Astrocyte (in vitro differentiated cells and primary cell): ENCODE data around the gene LRMDA. TPM values are rescaled to one million over a fixed set of nuclear protein-coding genes. Genes with fewer than 3 reads are reported as not detected.

Source experiments
- DNase-seq: peaks from one replicate; pipeline ENCODE4 v3.0.0-alpha.2; 2010; ENCODE audit warnings: low read depth
- FAIRE-seq: peaks from 2 replicates; lab custom pipeline; 2011; peaks lifted over from hg19 to GRCh38; lab: Jason Lieb, UNC
- H2AFZ ChIP-seq: 2 replicates; pipeline ENCODE4 v1.6.0; 2012; ENCODE audit warnings: low read depth, low read length, inconsistent platforms
- H3K27ac ChIP-seq: 2 replicates; pipeline ENCODE4 v1.5.1; 2011; ENCODE audit warnings: low read depth, low read length, inconsistent platforms
- H3K27me3 ChIP-seq: 2 replicates; pipeline ENCODE4 v1.6.0; 2011; ENCODE audit warnings: low read length, inconsistent platforms; ENCODE audit not compliant: insufficient read depth
- H3K36me3 ChIP-seq: 2 replicates; pipeline ENCODE4 v1.5.1; 2011; ENCODE audit warnings: low read length, inconsistent platforms; ENCODE audit not compliant: insufficient read depth
- H3K4me1 ChIP-seq: 2 replicates; pipeline ENCODE4 v1.5.1; 2011; ENCODE audit warnings: low read length, inconsistent platforms; ENCODE audit not compliant: insufficient read depth
- H3K4me2 ChIP-seq: 2 replicates; pipeline ENCODE4 v1.6.0; 2012; ENCODE audit warnings: low read length, inconsistent platforms
- H3K4me3 ChIP-seq: 2 replicates; pipeline ENCODE4 v1.5.1; 2011; ENCODE audit warnings: low read depth, mild to moderate bottlenecking, low read length, inconsistent platforms; ENCODE audit not compliant: insufficient read depth
- H3K79me2 ChIP-seq: 2 replicates; pipeline ENCODE4 v1.6.0; 2012; ENCODE audit warnings: mild to moderate bottlenecking, low read length, inconsistent platforms; ENCODE audit not compliant: insufficient read depth
- H3K9ac ChIP-seq: 2 replicates; pipeline ENCODE4 v1.6.0; 2012; ENCODE audit warnings: mild to moderate bottlenecking, low read length, inconsistent platforms
- H3K9me3 ChIP-seq: 2 replicates; pipeline ENCODE4 v1.5.1; 2012; ENCODE audit warnings: low read depth, mild to moderate bottlenecking, low read length, inconsistent platforms; ENCODE audit not compliant: insufficient read depth
- H4K20me1 ChIP-seq: 2 replicates; pipeline ENCODE4 v1.6.0; 2012; ENCODE audit warnings: low read length, inconsistent platforms; ENCODE audit not compliant: insufficient read depth
- H3K27ac Mint-ChIP-seq: one replicate; pipeline ENCODE4 v1.8.0; 2021; ENCODE audit warnings: mild to moderate bottlenecking, mixed read lengths; ENCODE audit not compliant: unreplicated experiment
- H3K27me3 Mint-ChIP-seq: one replicate; pipeline ENCODE4 v1.8.0; 2021; ENCODE audit warnings: low read depth, mixed read lengths; ENCODE audit not compliant: unreplicated experiment
- H3K36me3 Mint-ChIP-seq: one replicate; pipeline ENCODE4 v1.8.0; 2021; ENCODE audit warnings: low read depth, mixed read lengths; ENCODE audit not compliant: unreplicated experiment
- H3K4me1 Mint-ChIP-seq: one replicate; pipeline ENCODE4 v1.8.0; 2021; ENCODE audit warnings: low read depth, mixed read lengths; ENCODE audit not compliant: unreplicated experiment
- H3K4me3 Mint-ChIP-seq: one replicate; pipeline ENCODE4 v1.8.0; 2021; ENCODE audit warnings: mild to moderate bottlenecking, moderate library complexity, mixed read lengths; ENCODE audit not compliant: unreplicated experiment
- H3K9me3 Mint-ChIP-seq: one replicate; pipeline ENCODE4 v1.8.0; 2021; ENCODE audit warnings: mild to moderate bottlenecking, mixed read lengths; ENCODE audit not compliant: unreplicated experiment
- EZH2 ChIP-seq: IDR thresholded peaks from 2 replicates; pipeline ENCODE4 v1.6.1; 2012; ENCODE audit warnings: mild to moderate bottlenecking, low read length, inconsistent platforms; ENCODE audit not compliant: insufficient read depth
- total RNA-seq: library from RNA; stranded (reverse); gene quantifications from 2 replicates; pipeline ENCODE4 v1.2.1, GENCODE V29; 2021
- TF ChIP-seq, protein P1 (sequence below): IDR thresholded peaks from 2 replicates; pipeline ENCODE4 v1.5.1; 2011; ENCODE audit warnings: low read depth, mild to moderate bottlenecking, inconsistent platforms, low read length, moderate library complexity; ENCODE audit not compliant: insufficient read depth

The LRMDA gene
- total RNA-seq, 1 donor from 2014 or later: 2.7 TPM

DNA sequence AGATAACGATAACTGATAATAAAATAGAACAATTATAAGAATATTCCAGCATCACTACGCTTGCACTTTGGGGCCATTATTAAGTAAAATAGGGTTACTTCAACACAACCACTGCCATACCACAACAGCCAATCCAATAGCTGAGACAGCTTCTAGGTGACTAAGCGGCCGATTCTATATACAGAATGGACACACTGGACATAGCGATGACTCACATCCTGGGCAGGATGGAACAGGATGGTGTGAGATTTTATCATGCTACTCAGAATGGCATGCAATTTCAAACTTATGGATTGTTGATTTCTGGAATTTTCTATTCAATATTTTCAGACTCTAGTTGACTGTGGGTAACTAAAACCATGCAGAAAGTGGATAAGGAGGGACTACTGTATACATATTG, 920.9 kb downstream of the LRMDA start:
- Histone ChIP-seq H3K27me3 (no peaks in the 10 kb centered on the region), H3K4me2 (no peak overlapping the region), H3K36me3 (no peaks in the 10 kb centered on the region), H3K27ac (peak overlapping the region; percentile 74), H3K9me3 (no peaks in the 10 kb centered on the region), H3K4me1 (peaks cover 12% of the 10 kb centered on the region), H3K79me2 (no peaks in the 10 kb centered on the region), H2AFZ (no peak overlapping the region), H3K9ac (no peak overlapping the region), H3K4me3 (no peak overlapping the region), H4K20me1 (no peaks in the 10 kb centered on the region)
- peak; percentile 89 for DNase-seq
- no peaks in the 10 kb centered on the region for H3K36me3 Mint-ChIP-seq
- TF ChIP-seq EZH2: no peak
- TF ChIP-seq, protein P1, sequence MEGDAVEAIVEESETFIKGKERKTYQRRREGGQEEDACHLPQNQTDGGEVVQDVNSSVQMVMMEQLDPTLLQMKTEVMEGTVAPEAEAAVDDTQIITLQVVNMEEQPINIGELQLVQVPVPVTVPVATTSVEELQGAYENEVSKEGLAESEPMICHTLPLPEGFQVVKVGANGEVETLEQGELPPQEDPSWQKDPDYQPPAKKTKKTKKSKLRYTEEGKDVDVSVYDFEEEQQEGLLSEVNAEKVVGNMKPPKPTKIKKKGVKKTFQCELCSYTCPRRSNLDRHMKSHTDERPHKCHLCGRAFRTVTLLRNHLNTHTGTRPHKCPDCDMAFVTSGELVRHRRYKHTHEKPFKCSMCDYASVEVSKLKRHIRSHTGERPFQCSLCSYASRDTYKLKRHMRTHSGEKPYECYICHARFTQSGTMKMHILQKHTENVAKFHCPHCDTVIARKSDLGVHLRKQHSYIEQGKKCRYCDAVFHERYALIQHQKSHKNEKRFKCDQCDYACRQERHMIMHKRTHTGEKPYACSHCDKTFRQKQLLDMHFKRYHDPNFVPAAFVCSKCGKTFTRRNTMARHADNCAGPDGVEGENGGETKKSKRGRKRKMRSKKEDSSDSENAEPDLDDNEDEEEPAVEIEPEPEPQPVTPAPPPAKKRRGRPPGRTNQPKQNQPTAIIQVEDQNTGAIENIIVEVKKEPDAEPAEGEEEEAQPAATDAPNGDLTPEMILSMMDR: no peak
- H3K4me1 Mint-ChIP-seq: peaks cover 30% of the 10 kb centered on the region
- peaks cover 2% of the 10 kb centered on the region for H3K9me3 Mint-ChIP-seq
- peak overlapping the region; percentile 90 for H3K27ac Mint-ChIP-seq
- no peaks in the 10 kb centered on the region for H3K27me3 Mint-ChIP-seq
- FAIRE-seq: peak; percentile 96
- H3K4me3 Mint-ChIP-seq: no peak overlapping the region

DNA sequence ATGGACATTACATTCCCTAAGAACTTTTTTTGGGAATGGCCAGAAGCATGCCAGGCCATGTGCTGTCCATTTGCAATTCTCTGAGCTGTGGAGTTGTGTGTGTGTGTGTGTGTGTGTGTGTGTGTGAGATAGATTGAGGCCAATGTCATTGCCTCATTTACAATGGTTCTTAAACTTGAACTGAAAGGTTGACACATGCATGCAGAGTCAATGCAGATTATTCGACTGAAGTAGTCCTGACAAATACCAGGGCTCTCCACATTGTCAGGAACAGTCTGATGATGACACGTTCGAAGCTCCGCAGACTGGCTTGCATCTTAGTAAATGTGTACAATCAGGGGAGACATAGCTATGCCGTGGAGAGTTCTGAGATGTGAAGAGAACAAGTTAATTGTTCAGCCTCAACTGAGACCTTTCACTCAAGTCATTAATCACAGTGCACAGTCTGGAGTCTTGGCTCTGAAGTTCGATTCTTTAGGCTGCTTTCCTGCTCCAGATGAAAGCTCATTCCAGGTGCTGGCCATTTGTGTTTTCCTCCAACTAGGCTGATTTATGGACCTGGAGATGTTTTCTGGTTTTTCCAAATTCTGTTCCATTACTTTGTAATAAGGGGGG, 921.9 kb downstream of the LRMDA start:
- no peaks in the 10 kb centered on the region for H3K9me3 ChIP-seq
- FAIRE-seq (peak; percentile 56), DNase-seq (peak; percentile 89)
- H3K4me1 ChIP-seq: peaks cover 12% of the 10 kb centered on the region
- no peaks in the 10 kb centered on the region for H3K36me3 ChIP-seq
- H3K4me3 ChIP-seq: no peak overlapping the region
- H3K4me1 Mint-ChIP-seq: peaks cover 30% of the 10 kb centered on the region
- H4K20me1 ChIP-seq: no peaks in the 10 kb centered on the region
- H3K27me3 ChIP-seq: no peaks in the 10 kb centered on the region
- peaks cover 2% of the 10 kb centered on the region for H3K9me3 Mint-ChIP-seq
- H3K27me3 Mint-ChIP-seq: no peaks in the 10 kb centered on the region
- peak overlapping the region; percentile 4 for H3K4me3 Mint-ChIP-seq
- no peak overlapping the region for H3K4me2 ChIP-seq
- TF ChIP-seq EZH2: no peak
- TF ChIP-seq, protein P1: no peak
- peak overlapping the region; percentile 74 for H3K27ac ChIP-seq
- no peaks in the 10 kb centered on the region for H3K36me3 Mint-ChIP-seq
- no peaks in the 10 kb centered on the region for H3K79me2 ChIP-seq
- peak overlapping the region; percentile 90 for H3K27ac Mint-ChIP-seq
- H3K9ac ChIP-seq: no peak overlapping the region
- no peak overlapping the region for H2AFZ ChIP-seq

DNA sequence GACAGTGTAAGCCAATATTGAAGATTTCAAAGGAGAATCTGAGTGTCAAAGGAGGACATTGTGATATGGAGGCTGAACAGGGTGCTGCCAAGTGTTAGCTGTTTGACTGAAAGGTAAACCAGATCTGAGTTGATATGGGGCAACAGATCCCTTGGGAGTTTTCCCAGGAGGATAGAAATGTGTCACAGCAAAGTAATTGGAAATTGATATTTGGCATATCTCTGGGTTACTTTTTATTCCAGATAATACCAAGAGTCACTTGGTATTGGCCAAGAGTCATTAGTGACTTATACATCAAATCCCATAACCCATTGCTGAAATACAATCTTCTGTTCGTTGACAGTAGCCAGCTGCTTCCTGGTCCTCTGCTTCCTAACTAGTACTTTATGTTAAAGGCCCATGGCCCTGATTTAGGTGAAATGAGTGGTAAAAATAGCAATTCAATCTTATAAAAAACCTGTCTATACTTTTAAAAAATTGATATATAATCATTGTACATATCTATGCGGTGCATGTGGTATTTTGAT, 922.9 kb downstream of the LRMDA start:
- no peaks in the 10 kb centered on the region for H3K27me3 ChIP-seq
- no peak overlapping the region for H3K4me3 ChIP-seq
- no peaks in the 10 kb centered on the region for H3K27me3 Mint-ChIP-seq
- no peak overlapping the region for H3K4me3 Mint-ChIP-seq
- H3K36me3 ChIP-seq: no peaks in the 10 kb centered on the region
- H3K9ac ChIP-seq: no peak overlapping the region
- TF ChIP-seq, protein P1: no peak
- no peak overlapping the region for H2AFZ ChIP-seq
- no peak for FAIRE-seq
- H3K4me2 ChIP-seq: no peak overlapping the region
- H3K9me3 Mint-ChIP-seq: peaks cover 2% of the 10 kb centered on the region
- no peaks in the 10 kb centered on the region for H3K36me3 Mint-ChIP-seq
- no peak for DNase-seq
- H3K4me1 ChIP-seq: peaks cover 12% of the 10 kb centered on the region
- H4K20me1 ChIP-seq: no peaks in the 10 kb centered on the region
- no peak overlapping the region for H3K27ac ChIP-seq
- H3K79me2 ChIP-seq: no peaks in the 10 kb centered on the region
- H3K4me1 Mint-ChIP-seq: peaks cover 32% of the 10 kb centered on the region
- H3K27ac Mint-ChIP-seq: no peak overlapping the region
- no peaks in the 10 kb centered on the region for H3K9me3 ChIP-seq
